HG02678 (cell line): ENCODE measurements around the gene HYKK.
"Not testable (repeated sequence)": the region's sequence is repeated elsewhere in the genome, so short reads cannot be mapped to it uniquely, and the experiment has no call there.

Experiments
- ATAC-seq: cut with Tn5 transposase; IDR thresholded peaks from one replicate; pipeline ENCODE4 v1.9.1; 2021; ENCODE audit warnings: mild to moderate bottlenecking, moderate library complexity; ENCODE audit not compliant: unreplicated experiment

The HYKK gene

GRCh38 chr15:78539464-78540140, 32.2 kb downstream of the HYKK start:
- ATAC-seq = not testable (repeated sequence)

GRCh38 chr15:78540141-78540870, 32.9 kb downstream of the HYKK start, which contains the start of gene PSMA4:
TSS of gene PSMA4 (plus strand) at chr15:78540444. CDS start at chr15:78541928, 1,484 bp downstream.
- peak; percentile 83 for ATAC-seq

GRCh38 chr15:78540871-78541743, 33.7 kb downstream of the HYKK start:
- ATAC-seq = no peak

GRCh38 chr15:78541744-78542034, 34.3 kb downstream of the HYKK start:
- ATAC-seq = no peak

GRCh38 chr15:78542647-78543046, 35.3 kb downstream of the HYKK start:
- no peak for ATAC-seq

GRCh38 chr15:78550194-78550593, 42.8 kb downstream of the HYKK start:
- ATAC-seq = no peak

GRCh38 chr15:78550815-78551214, 43.4 kb downstream of the HYKK start:
- no peak for ATAC-seq

- no peak for ATAC-seq
Measured at GRCh38 chr15:78551902-78552301, 44.5 kb downstream of the HYKK start.

- ATAC-seq = no peak
Measured at GRCh38 chr15:78552597-78552996, 45.2 kb downstream of the HYKK start.

- not testable (repeated sequence) for ATAC-seq
Measured at GRCh38 chr15:78560201-78560600, 52.8 kb downstream of the HYKK start.

- no peak for ATAC-seq
Measured at GRCh38 chr15:78561490-78561889, 54.1 kb downstream of the HYKK start.

- ATAC-seq = no peak
Measured at GRCh38 chr15:78563092-78563491, 55.7 kb downstream of the HYKK start.

- peak; percentile 10 for ATAC-seq
Measured at GRCh38 chr15:78564743-78565096, 57.3 kb downstream of the HYKK start.

GRCh38 chr15:78565097-78565950, 57.9 kb downstream of the HYKK start, which contains the start of gene CHRNA5:
TSS of gene CHRNA5 (plus strand) at chr15:78565520. CDS start at chr15:78565720, 200 bp downstream.
- ATAC-seq = peak; percentile 85

- ATAC-seq = peak; percentile 12
Measured at GRCh38 chr15:78565951-78566774, 58.8 kb downstream of the HYKK start.

- ATAC-seq = no peak
Measured at GRCh38 chr15:78567531-78567930, 60.2 kb downstream of the HYKK start.

GRCh38 chr15:78570710-78571109, 63.3 kb downstream of the HYKK start:
- no peak for ATAC-seq

- no peak for ATAC-seq
Measured at GRCh38 chr15:78571382-78571781, 64.0 kb downstream of the HYKK start.

- no peak for ATAC-seq
Measured at GRCh38 chr15:78573416-78573815, 66.0 kb downstream of the HYKK start.

GRCh38 chr15:78574944-78575343, 67.6 kb downstream of the HYKK start:
- no peak for ATAC-seq
